Measurements from ENCODE around the gene NREP. TPM values are rescaled to one million over a fixed set of nuclear protein-coding genes. Genes with fewer than 3 reads are reported as not detected.
A peak's percentile ranks its signal among the peaks of the same experiment; 100 is the strongest.

Gene NREP, protein sequence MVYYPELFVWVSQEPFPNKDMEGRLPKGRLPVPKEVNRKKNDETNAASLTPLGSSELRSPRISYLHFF
- total RNA-seq (under 1 TPM; 0.36 to 0.41 TPM), polyA plus RNA-seq (under 1 TPM; 0.25 to 0.80 TPM)

DNA sequence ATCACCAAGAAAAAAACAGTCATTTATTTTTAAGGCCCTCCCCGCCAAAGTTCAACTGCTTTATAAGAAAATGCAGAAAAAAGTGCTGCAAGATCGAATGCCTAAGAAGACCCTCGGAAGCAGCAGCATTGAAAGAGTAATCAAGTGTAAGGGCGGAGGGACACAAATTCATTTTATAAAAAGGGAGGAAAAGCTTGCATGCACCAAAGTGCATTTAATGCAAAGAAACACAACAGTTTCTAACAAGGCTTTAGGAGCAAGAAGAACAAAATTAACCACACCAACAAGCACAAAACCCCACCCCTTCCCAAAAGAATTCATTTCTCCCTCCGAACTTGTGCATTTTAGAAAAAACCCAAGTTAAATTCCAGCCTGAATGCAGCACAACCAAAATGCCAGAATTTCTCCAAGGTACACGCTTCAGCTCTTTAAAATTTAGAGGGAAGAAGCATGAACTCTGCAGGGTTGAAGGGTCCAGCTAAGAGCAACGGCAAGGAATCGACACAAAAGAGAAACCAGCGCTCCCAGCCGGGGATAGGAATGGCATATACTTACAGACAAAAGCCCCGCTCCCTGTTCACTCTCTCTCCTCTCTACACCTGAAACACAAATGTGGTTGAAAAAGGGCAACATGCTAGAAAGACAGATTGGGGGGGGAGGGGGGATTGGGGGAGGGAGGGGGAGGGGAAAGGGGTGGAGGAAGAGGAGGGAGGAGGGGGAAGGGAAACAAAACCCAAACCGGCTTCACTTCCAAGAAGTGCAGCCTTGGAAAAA lies at the start of gene NREP:
Gene NREP, minus strand, starts transcription at position 614 of the 774 bp plus-strand sequence. CDS start 1,422 bp downstream, outside the sequence.
- POLR2A ChIA-PET (ENCODE audit: partially characterized antibody): interaction anchor here (0.8 kb wide), 1 partner anchor 225 kb away, joined by 3 read pairs; no protein-coding TSS in a partner anchor
- H3K27me3 Mint-ChIP-seq: peaks cover 6 to 8% of the 10 kb centered on the region in 2 donors
- DNase-seq: no peak

DNA sequence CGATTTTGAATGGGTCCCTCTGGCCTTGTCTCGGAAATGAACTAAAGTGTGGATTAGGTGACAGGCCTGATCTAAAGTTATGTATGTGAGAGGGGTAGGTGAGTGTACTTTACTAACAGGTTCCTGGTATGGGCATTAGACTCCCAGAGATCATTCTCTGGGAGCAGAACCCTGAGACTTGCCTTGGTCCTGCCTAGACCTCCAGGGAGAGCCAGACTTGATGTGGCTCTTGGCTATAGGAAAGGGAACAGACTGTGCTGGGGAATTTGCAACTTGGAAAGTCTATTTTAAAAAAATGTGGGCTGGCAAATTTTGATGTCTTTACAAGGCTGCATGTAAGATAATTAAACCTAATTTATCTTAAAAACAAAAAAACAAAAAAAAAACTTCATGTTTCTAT lies 49.8 kb upstream of the NREP start:
- Histone ChIP-seq H3K4me3 (ENCODE audit: low read length in 2 of 2) (no peak overlapping the region), H3K36me3 (ENCODE audit: insufficient read depth, low read length) (no peaks in the 10 kb centered on the region), H3K9me3 (ENCODE audit: control insufficient read depth in 1 of 2, low read length in 2 of 2) (no peaks in the 10 kb centered on the region), H3K27ac (ENCODE audit: low read depth, low read length) (no peak overlapping the region), H3K27me3 (ENCODE audit: insufficient read depth, low read length) (no peaks in the 10 kb centered on the region), H3K4me1 (ENCODE audit: insufficient read depth, low read length) (no peaks in the 10 kb centered on the region)
- Mint-ChIP-seq H3K4me1 (no peaks in the 10 kb centered on the region), H3K9me3 (no peaks in the 10 kb centered on the region), H3K27ac (no peak overlapping the region), H3K27me3 (no peaks in the 10 kb centered on the region), H3K4me3 (no peak overlapping the region), H3K36me3 (no peaks in the 10 kb centered on the region)
- ChIA-PET POLR2A (ENCODE audit: partially characterized antibody) (no interaction called here), CTCF (ENCODE audit: partially characterized antibody) (no interaction called here)
- DNase-seq: no peak
- intact Hi-C loops (cut with micrococcal nuclease): no loop called here

More for the DNA sequence above, at the start of gene NREP:
- Histone ChIP-seq H3K27me3 (ENCODE audit: insufficient read depth, low read length) (no peaks in the 10 kb centered on the region), H3K4me3 (ENCODE audit: low read length in 2 of 2) (peak within 1 kb of the TSS in 1 of 2 donors; percentile 59), H3K36me3 (ENCODE audit: insufficient read depth, low read length) (no peaks in the 10 kb centered on the region), H3K27ac (ENCODE audit: low read depth, low read length) (no peak within 1 kb of the TSS), H3K9me3 (ENCODE audit: control insufficient read depth in 1 of 2, low read length in 2 of 2) (no peaks in the 10 kb centered on the region), H3K4me1 (ENCODE audit: insufficient read depth, low read length) (no peaks in the 10 kb centered on the region)
- Mint-ChIP-seq H3K27ac (peak within 1 kb of the TSS in 3 of 7 donors; percentile 37 to 80 (median 47)), H3K4me1 (peaks cover 6 to 12% (median 8%) of the 10 kb centered on the region in 4 donors), H3K4me3 (peak within 1 kb of the TSS; percentile 82 to 93 (median 86)), H3K36me3 (peaks cover 0 to 1% of the 10 kb centered on the region in 2 donors), H3K9me3 (no peaks in the 10 kb centered on the region)
- intact Hi-C loops (cut with micrococcal nuclease): loop anchor here (5.0 kb wide), 1 partner anchor 406 kb away; no protein-coding TSS in a partner anchor
- CTCF ChIA-PET (ENCODE audit: partially characterized antibody): no interaction called here

DNA sequence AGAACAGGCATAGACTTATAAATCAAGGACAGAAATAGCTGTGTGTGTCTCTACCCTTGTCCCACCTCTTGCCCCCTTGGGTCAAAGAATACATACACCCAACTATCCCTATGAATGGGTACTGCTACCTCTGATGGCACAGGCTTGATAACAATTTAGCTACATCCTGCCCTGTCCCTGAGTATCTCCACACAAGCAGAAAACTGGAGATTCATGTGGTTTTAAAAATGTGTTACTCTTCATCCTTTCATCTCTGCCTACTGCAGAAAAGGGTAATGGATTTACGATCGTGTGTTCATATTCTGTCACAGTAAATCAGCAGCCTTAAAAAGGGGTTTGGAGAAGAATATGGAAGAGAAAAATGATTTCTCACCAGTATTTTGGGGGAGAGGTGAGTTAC lies 49.2 kb upstream of the NREP start:
- ChIA-PET CTCF (ENCODE audit: partially characterized antibody) (no interaction called here), POLR2A (ENCODE audit: partially characterized antibody) (no interaction called here)
- no peaks in the 10 kb centered on the region for H3K4me1 Mint-ChIP-seq
- no peaks in the 10 kb centered on the region for H3K9me3 Mint-ChIP-seq
- Histone ChIP-seq H3K4me3 (ENCODE audit: low read length in 2 of 2) (no peak overlapping the region), H3K27ac (ENCODE audit: low read depth, low read length) (no peak overlapping the region), H3K9me3 (ENCODE audit: control insufficient read depth in 1 of 2, low read length in 2 of 2) (no peaks in the 10 kb centered on the region), H3K27me3 (ENCODE audit: insufficient read depth, low read length) (no peaks in the 10 kb centered on the region), H3K36me3 (ENCODE audit: insufficient read depth, low read length) (no peaks in the 10 kb centered on the region), H3K4me1 (ENCODE audit: insufficient read depth, low read length) (no peaks in the 10 kb centered on the region)
- H3K36me3 Mint-ChIP-seq: no peaks in the 10 kb centered on the region
- intact Hi-C loops (cut with micrococcal nuclease): no loop called here
- no peak overlapping the region for H3K27ac Mint-ChIP-seq
- H3K27me3 Mint-ChIP-seq: no peaks in the 10 kb centered on the region
- no peak overlapping the region for H3K4me3 Mint-ChIP-seq
- DNase-seq: no peak

DNA sequence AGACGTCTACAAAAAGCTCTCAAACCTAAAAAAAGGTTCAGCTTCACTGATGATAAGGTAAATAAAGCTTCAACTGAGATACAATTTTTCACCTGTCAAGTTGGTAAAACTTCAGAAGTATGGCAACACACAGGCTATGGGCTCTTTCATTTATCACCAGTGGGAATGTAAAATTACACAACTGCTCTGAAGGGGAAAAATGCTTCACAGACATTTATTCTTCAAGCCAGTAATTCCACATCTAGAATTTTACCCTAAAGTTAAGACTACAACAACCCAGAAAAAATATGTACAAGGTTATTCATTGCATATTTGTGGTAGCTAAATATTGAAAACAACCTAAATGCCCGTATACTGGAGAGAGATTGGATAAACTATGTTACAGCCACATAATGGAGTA lies 48.1 kb upstream of the NREP start:
- CTCF ChIA-PET (ENCODE audit: partially characterized antibody): no interaction called here
- no peaks in the 10 kb centered on the region for H3K36me3 Mint-ChIP-seq
- intact Hi-C loops (cut with micrococcal nuclease): no loop called here

DNA sequence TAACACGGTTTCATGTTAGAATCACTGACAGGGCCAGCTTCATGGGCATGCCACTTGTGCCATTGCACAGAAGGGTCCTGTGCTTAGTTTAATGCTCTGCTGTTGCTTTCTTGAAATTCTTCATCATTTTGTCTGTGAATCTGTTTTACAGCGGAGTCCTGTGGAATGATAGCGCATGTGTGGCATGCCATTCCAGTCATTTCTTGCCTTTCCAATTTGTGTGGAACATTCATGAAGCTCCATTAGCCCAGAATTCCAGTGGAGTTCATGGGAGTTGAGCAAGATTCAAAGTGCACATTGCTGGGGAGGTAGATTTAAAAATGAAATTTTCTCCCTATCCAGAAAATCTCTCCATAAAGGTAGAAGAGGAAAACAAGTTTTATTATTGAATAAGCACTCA lies 43.4 kb upstream of the NREP start:
- Histone ChIP-seq H3K4me1 (ENCODE audit: insufficient read depth, low read length) (no peaks in the 10 kb centered on the region), H3K4me3 (ENCODE audit: low read length in 2 of 2) (no peak overlapping the region), H3K27me3 (ENCODE audit: insufficient read depth, low read length) (no peaks in the 10 kb centered on the region), H3K36me3 (ENCODE audit: insufficient read depth, low read length) (no peaks in the 10 kb centered on the region), H3K27ac (ENCODE audit: low read depth, low read length) (no peak overlapping the region), H3K9me3 (ENCODE audit: control insufficient read depth in 1 of 2, low read length in 2 of 2) (no peaks in the 10 kb centered on the region)
- H3K27ac Mint-ChIP-seq: no peak overlapping the region
- no peaks in the 10 kb centered on the region for H3K36me3 Mint-ChIP-seq
- no peaks in the 10 kb centered on the region for H3K4me1 Mint-ChIP-seq
- ChIA-PET POLR2A (ENCODE audit: partially characterized antibody) (no interaction called here), CTCF (ENCODE audit: partially characterized antibody) (no interaction called here)
- no peak for DNase-seq
- H3K27me3 Mint-ChIP-seq: no peaks in the 10 kb centered on the region
- no peak overlapping the region for H3K4me3 Mint-ChIP-seq
- peaks cover 0 to 3% (median 1%) of the 10 kb centered on the region in 8 donors for H3K9me3 Mint-ChIP-seq
- intact Hi-C loops (cut with micrococcal nuclease): no loop called here

More for the DNA sequence above, 48.1 kb upstream of the NREP start:
- no peaks in the 10 kb centered on the region for H3K9me3 Mint-ChIP-seq
- DNase-seq: no peak
- H3K27me3 ChIP-seq (ENCODE audit: insufficient read depth, low read length): no peaks in the 10 kb centered on the region
- H3K4me3 ChIP-seq (ENCODE audit: low read length in 2 of 2): no peak overlapping the region
- H3K27me3 Mint-ChIP-seq: no peaks in the 10 kb centered on the region
- POLR2A ChIA-PET (ENCODE audit: partially characterized antibody): no interaction called here
- H3K4me3 Mint-ChIP-seq: no peak overlapping the region
- H3K27ac ChIP-seq (ENCODE audit: low read depth, low read length): no peak overlapping the region
- no peaks in the 10 kb centered on the region for H3K4me1 ChIP-seq (ENCODE audit: insufficient read depth, low read length)
- no peak overlapping the region for H3K27ac Mint-ChIP-seq
- H3K36me3 ChIP-seq (ENCODE audit: insufficient read depth, low read length): no peaks in the 10 kb centered on the region
- no peaks in the 10 kb centered on the region for H3K9me3 ChIP-seq (ENCODE audit: control insufficient read depth in 1 of 2, low read length in 2 of 2)
- H3K4me1 Mint-ChIP-seq: no peaks in the 10 kb centered on the region

DNA sequence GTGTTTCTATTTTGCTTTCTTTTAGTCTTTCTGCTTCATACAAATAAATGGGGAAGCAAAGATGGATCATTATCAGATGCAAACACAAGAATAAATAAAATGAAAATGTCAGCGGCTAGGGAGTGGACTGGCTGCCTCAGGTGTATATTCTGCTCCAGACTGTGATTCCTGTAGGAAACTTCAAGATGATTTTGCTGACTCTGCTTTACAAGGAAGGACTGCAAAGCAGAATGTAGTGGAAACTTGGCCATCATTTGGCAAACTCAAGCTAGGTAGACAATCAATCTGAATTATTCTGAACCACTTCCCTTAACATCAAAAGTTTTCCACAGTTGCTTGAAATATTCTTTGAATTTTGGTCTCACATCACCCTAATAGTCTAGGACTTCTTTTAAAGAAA lies 38.1 kb upstream of the NREP start:
- CTCF ChIA-PET (ENCODE audit: partially characterized antibody): no interaction called here
- POLR2A ChIA-PET (ENCODE audit: partially characterized antibody): no interaction called here
- peaks cover 0 to 2% of the 10 kb centered on the region in 2 donors for H3K27me3 Mint-ChIP-seq
- H3K36me3 Mint-ChIP-seq: no peaks in the 10 kb centered on the region
- Histone ChIP-seq H3K4me1 (ENCODE audit: insufficient read depth, low read length) (no peaks in the 10 kb centered on the region), H3K27ac (ENCODE audit: low read depth, low read length) (no peak overlapping the region), H3K4me3 (ENCODE audit: low read length in 2 of 2) (no peak overlapping the region), H3K9me3 (ENCODE audit: control insufficient read depth in 1 of 2, low read length in 2 of 2) (no peaks in the 10 kb centered on the region), H3K27me3 (ENCODE audit: insufficient read depth, low read length) (no peaks in the 10 kb centered on the region), H3K36me3 (ENCODE audit: insufficient read depth, low read length) (no peaks in the 10 kb centered on the region)
- intact Hi-C loops (cut with micrococcal nuclease): no loop called here
- peaks cover 0 to 5% (median 1%) of the 10 kb centered on the region in 8 donors for H3K9me3 Mint-ChIP-seq
- no peaks in the 10 kb centered on the region for H3K4me1 Mint-ChIP-seq
- DNase-seq: no peak
- no peak overlapping the region for H3K4me3 Mint-ChIP-seq
- no peak overlapping the region for H3K27ac Mint-ChIP-seq

DNA sequence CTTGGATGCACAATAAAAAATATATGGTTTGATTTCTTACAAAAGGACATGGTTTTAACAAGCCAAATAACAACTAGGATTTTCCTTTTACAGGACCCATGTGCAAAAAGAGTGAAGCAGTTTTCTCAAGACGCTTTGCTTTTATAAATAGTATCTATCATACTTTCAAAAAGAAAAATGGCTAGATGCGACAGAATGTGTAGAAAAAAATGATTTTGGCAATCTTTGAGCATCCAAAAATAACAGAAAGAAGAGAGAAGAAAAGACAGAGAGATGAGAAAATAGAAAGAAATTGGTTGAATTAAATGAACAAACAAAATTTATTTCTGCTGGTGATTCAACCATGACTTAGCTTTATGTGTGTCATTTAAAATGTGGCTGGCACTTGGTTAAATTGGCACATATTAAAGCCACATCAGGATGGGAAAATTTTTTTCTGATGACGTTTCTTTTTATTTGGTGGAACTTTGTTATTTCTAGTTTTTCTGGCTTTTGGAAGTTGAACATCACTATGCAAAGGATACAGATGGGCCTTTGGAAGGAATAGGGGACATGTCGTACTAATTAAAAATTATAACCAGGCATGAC lies 35.6 kb upstream of the NREP start:
- POLR2A ChIA-PET (ENCODE audit: partially characterized antibody): no interaction called here
- Mint-ChIP-seq H3K4me3 (no peak overlapping the region), H3K36me3 (no peaks in the 10 kb centered on the region), H3K27ac (no peak overlapping the region), H3K9me3 (peaks cover 0 to 5% (median 2%) of the 10 kb centered on the region in 8 donors), H3K27me3 (peaks cover 0 to 2% of the 10 kb centered on the region in 2 donors), H3K4me1 (no peaks in the 10 kb centered on the region)
- no peaks in the 10 kb centered on the region for H3K9me3 ChIP-seq (ENCODE audit: control insufficient read depth in 1 of 2, low read length in 2 of 2)
- H3K4me3 ChIP-seq (ENCODE audit: low read length in 2 of 2): no peak overlapping the region
- no peaks in the 10 kb centered on the region for H3K27me3 ChIP-seq (ENCODE audit: insufficient read depth, low read length)
- no peaks in the 10 kb centered on the region for H3K4me1 ChIP-seq (ENCODE audit: insufficient read depth, low read length)
- CTCF ChIA-PET (ENCODE audit: partially characterized antibody): no interaction called here
- H3K27ac ChIP-seq (ENCODE audit: low read depth, low read length): no peak overlapping the region
- intact Hi-C loops (cut with micrococcal nuclease): no loop called here
- no peak for DNase-seq
- H3K36me3 ChIP-seq (ENCODE audit: insufficient read depth, low read length): no peaks in the 10 kb centered on the region

Measured in CD4-positive, alpha-beta memory T cell (primary cell).